Fibroblast of lung (primary cell): ENCODE measurements around the gene TAB2. TPM values are rescaled to one million over a fixed set of nuclear protein-coding genes. Genes with fewer than 3 reads are reported as not detected.

Experiments
- DNase-seq, 2 donors: peaks; one replicate each; pipeline versions ENCODE4 v3.0.0 to v3.0.0-alpha.2; 2010; ENCODE audit warnings: low read depth in 2 of 2
- H2AFZ ChIP-seq: 2 replicates; pipeline ENCODE4 v1.5.1; 2012; ENCODE audit warnings: low read length, control low read depth, inconsistent platforms
- H3K27ac ChIP-seq: 2 replicates; pipeline ENCODE4 v1.5.1; 2011; ENCODE audit warnings: low read length, control low read depth; ENCODE audit not compliant: insufficient read depth
- H3K27me3 ChIP-seq: 2 replicates; pipeline ENCODE4 v1.5.1; 2011; ENCODE audit warnings: mild to moderate bottlenecking, low read length; ENCODE audit not compliant: control insufficient read depth, insufficient read depth
- H3K36me3 ChIP-seq: 2 replicates; pipeline ENCODE4 v1.5.1; 2011; ENCODE audit warnings: low read length; ENCODE audit not compliant: control insufficient read depth, insufficient read depth
- H3K4me1 ChIP-seq: 2 replicates; pipeline ENCODE4 v1.5.1; 2011; ENCODE audit warnings: low read length; ENCODE audit not compliant: control insufficient read depth, insufficient read depth; ENCODE audit errors: extremely low read depth
- H3K4me2 ChIP-seq: 2 replicates; pipeline ENCODE4 v1.5.1; 2011; ENCODE audit warnings: low read length, control low read depth; ENCODE audit not compliant: insufficient read depth; ENCODE audit errors: extremely low read depth
- H3K4me3 ChIP-seq, 4 experiments: fragments of 200-600 bp in 1 of 4; sonication (generic) in 1 of 4; replicated peaks in 1 of 4; 2 replicates each; pipeline ENCODE4 v1.5.1; 2011 to 2016; ENCODE audit warnings: low read length in 4 of 4, low read depth in 3 of 4, mild to moderate bottlenecking in 3 of 4, control low read depth in 2 of 4, inconsistent platforms in 1 of 4, mixed read lengths in 1 of 4; ENCODE audit not compliant: insufficient read depth in 1 of 4; ENCODE audit errors: control extremely low read depth in 1 of 4
- H3K79me2 ChIP-seq: 2 replicates; pipeline ENCODE4 v1.5.1; 2012; ENCODE audit warnings: mild to moderate bottlenecking, low read length, inconsistent platforms; ENCODE audit not compliant: control insufficient read depth, insufficient read depth
- H3K9ac ChIP-seq: 2 replicates; pipeline ENCODE4 v1.5.1; 2011; ENCODE audit warnings: mild to moderate bottlenecking, low read length, control low read depth; ENCODE audit not compliant: insufficient read depth
- H3K9me3 ChIP-seq: 2 replicates; pipeline ENCODE4 v1.5.1; 2012; ENCODE audit warnings: low read depth, low read length; ENCODE audit not compliant: control insufficient read depth, insufficient read depth
- H4K20me1 ChIP-seq: 2 replicates; pipeline ENCODE4 v1.5.1; 2011; ENCODE audit warnings: low read length; ENCODE audit not compliant: control insufficient read depth, insufficient read depth; ENCODE audit errors: extremely low read depth
- EZH2 ChIP-seq: IDR thresholded peaks from 2 replicates; pipeline ENCODE4 v1.5.1; 2012; ENCODE audit warnings: low read length, control low read depth, mild to moderate bottlenecking; ENCODE audit errors: missing control alignments
- polyA plus RNA-seq, 2 donors: library from polyadenylated mRNA; depleted of rRNA in 1 of 2; stranded (reverse) in 1 of 2; unstranded in 1 of 2; fragments of >200 nt; gene quantifications; 2 replicates each; pipeline ENCODE4 v1.2.1, GENCODE V29; 2011 to 2012; ENCODE audit warnings: missing spikeins in 1 of 2
- total RNA-seq: library from RNA; depleted of rRNA; stranded (reverse); fragments of >200 nt; gene quantifications from 2 replicates; pipeline ENCODE4 v1.2.1, GENCODE V29; 2014
- TF ChIP-seq, protein P1 (sequence below), 2 donors: IDR thresholded peaks in 1 of 2; conservative IDR thresholded peaks in 1 of 2; 1 replicate in 1 of 2; 2 replicates in 1 of 2; pipeline ENCODE4 v1.5.1; 2011 to 2012; ENCODE audit warnings: low read length in 2 of 2, control low read depth in 1 of 2, inconsistent platforms in 1 of 2, low read depth in 1 of 2, mild to moderate bottlenecking in 1 of 2

The TAB2 gene
- total and polyA plus RNA-seq, 2 donors (not counting 1 experiment from before 2014, with no cell fraction given): 27.2 to 49.7 TPM

DNA sequence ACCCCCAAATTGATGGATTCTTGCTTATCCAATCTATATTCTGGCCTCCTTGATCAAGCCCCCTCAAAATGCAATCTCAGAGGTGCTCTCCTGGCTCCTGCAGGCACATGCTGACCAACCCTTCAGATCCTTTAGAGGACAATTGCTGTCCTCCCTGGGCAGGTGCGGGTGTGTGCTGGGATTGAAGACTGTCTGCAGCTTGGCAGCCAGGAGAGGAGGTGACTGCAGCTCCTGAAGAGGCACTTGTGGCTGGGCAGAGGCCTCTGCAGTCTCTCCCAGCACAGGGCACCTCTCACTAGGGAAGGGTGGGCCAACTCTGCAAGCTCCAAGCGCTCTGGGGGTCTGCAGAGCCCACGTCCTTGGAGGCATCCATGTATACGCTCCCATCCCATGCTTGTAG is 111.1 kb downstream of the TAB2 start:
- Histone ChIP-seq H3K9ac (no peak overlapping the region), H3K27me3 (no peaks in the 10 kb centered on the region), H3K79me2 (no peaks in the 10 kb centered on the region), H3K9me3 (no peaks in the 10 kb centered on the region), H3K36me3 (no peaks in the 10 kb centered on the region), H3K4me3 (no peak overlapping the region), H2AFZ (no peak overlapping the region), H3K4me1 (peaks cover 1% of the 10 kb centered on the region), H3K4me2 (no peak overlapping the region), H3K27ac (no peak overlapping the region), H4K20me1 (no peaks in the 10 kb centered on the region)
- TF ChIP-seq, protein P1, sequence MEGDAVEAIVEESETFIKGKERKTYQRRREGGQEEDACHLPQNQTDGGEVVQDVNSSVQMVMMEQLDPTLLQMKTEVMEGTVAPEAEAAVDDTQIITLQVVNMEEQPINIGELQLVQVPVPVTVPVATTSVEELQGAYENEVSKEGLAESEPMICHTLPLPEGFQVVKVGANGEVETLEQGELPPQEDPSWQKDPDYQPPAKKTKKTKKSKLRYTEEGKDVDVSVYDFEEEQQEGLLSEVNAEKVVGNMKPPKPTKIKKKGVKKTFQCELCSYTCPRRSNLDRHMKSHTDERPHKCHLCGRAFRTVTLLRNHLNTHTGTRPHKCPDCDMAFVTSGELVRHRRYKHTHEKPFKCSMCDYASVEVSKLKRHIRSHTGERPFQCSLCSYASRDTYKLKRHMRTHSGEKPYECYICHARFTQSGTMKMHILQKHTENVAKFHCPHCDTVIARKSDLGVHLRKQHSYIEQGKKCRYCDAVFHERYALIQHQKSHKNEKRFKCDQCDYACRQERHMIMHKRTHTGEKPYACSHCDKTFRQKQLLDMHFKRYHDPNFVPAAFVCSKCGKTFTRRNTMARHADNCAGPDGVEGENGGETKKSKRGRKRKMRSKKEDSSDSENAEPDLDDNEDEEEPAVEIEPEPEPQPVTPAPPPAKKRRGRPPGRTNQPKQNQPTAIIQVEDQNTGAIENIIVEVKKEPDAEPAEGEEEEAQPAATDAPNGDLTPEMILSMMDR (conservative IDR thresholded peaks at IDR 0.05 in 1 of 2, IDR thresholded peaks at IDR 0.05 in 1 of 2; ENCODE audit: low read depth in 1 of 2, low read length in 2 of 2): no peak
- no peak for TF ChIP-seq EZH2
- DNase-seq: no peak

DNA sequence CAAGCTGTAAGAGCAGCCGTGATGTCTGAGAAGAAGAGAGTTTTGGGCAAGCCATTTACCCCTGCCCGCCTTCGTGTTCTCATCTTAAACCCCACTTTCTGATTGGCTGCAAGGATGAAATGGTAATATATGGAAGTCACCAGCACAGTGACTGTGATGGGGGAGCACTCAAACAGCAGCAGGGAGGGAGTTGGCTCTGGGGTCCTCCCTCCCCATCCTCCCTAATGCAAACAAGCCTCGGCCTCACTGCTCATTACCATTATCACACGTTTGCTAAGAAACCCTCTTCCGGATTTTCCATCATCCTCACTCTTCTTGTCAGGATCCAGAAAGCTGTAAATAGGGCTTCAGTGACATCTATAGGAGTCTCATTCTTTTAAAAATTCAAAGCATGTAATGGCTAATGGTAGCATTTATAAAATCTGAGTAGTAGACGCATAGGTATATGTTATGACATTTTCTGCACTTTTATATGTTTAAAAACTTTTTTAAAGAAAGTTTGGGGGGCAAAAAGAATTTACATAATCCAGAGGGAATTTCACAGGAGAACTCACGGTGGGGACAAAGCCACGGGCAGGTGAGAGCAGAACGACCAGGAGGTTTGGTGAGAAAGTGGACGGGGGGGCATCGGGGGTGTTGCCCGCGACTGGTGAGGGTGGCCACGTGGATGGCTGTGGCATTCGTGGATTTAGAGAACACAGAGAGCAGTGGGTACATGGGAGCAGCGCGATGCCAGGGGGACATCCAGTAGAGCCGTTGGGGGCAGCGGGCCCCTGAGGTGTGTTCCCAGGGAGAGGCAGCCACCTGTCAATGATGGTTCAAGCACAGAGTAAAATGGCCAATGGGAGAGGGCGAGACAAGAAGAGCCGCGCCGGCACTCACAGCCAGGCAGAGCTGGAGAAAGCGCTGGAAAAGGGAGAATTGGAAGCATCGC is 112.2 kb downstream of the TAB2 start:
- Histone ChIP-seq H3K9me3 (no peaks in the 10 kb centered on the region), H3K27me3 (no peaks in the 10 kb centered on the region), H3K4me2 (no peak overlapping the region), H3K4me3 (no peak overlapping the region), H3K4me1 (no peaks in the 10 kb centered on the region), H3K36me3 (no peaks in the 10 kb centered on the region), H3K9ac (no peak overlapping the region), H3K79me2 (no peaks in the 10 kb centered on the region), H3K27ac (no peak overlapping the region), H2AFZ (no peak overlapping the region), H4K20me1 (no peaks in the 10 kb centered on the region)
- DNase-seq: no peak
- TF ChIP-seq EZH2: no peak
- TF ChIP-seq, protein P1 (conservative IDR thresholded peaks at IDR 0.05 in 1 of 2, IDR thresholded peaks at IDR 0.05 in 1 of 2; ENCODE audit: low read depth in 1 of 2, low read length in 2 of 2): no peak

DNA sequence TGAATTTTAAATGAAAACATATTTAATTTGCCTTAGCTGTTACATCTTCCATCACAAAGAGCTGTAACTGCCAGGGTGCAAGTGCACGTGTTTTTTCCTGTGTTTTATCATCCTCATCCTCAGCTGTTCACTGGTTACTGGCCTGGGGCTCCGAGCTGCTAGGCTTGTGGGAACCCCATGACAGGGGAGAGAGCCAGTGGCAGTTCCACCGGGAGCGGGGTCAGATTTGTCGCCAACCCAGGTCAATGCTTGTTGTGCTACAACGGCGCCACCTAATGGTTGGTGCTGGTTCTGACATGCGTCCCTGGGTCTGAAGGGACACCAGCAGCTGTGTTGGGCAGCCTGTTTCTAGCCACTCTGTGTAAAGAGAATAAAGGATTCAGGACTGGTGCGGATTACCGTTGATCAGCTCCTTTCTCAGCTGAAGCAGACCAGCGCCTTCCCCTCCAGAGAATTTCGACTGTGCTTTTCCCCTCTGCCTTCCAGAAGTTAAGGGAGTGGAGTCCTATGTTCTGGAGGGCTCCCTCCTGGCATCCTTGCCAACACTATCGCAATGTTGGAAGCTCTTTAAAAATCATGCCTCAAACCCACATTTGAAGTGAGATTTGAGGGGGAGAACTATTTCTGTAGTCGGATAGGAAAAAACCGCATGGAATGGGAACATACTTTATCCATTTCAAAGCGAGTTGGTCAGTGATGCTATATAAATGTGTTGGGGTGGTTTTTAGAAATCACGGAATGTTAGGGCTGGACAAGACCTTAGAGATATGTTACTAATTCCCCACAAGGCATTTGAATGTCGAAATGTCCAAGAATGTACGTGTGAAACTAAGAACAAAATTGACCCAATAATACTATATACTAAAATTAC is 114.6 kb downstream of the TAB2 start:
- no peaks in the 10 kb centered on the region for H4K20me1 ChIP-seq
- H3K36me3 ChIP-seq: no peaks in the 10 kb centered on the region
- no peak for TF ChIP-seq EZH2
- TF ChIP-seq, protein P1 (conservative IDR thresholded peaks at IDR 0.05 in 1 of 2, IDR thresholded peaks at IDR 0.05 in 1 of 2; ENCODE audit: low read depth in 1 of 2, low read length in 2 of 2): peak; percentile 87 to 94
- peak overlapping the region; percentile 78 for H3K4me2 ChIP-seq
- peak; percentile 60 to 83 for DNase-seq
- no peak overlapping the region for H3K9ac ChIP-seq
- H3K79me2 ChIP-seq: no peaks in the 10 kb centered on the region
- no peaks in the 10 kb centered on the region for H3K9me3 ChIP-seq
- H3K4me1 ChIP-seq: no peaks in the 10 kb centered on the region
- peak overlapping the region; percentile 30 for H2AFZ ChIP-seq
- H3K27me3 ChIP-seq: no peaks in the 10 kb centered on the region
- H3K27ac ChIP-seq: no peak overlapping the region
- no peak overlapping the region for H3K4me3 ChIP-seq
